GM21576 (cell line): ENCODE results near the gene NDUFA1.
"Not testable (repeated sequence)": the region's sequence is repeated elsewhere in the genome, so short reads cannot be mapped to it uniquely, and the experiment has no call there.

ENCODE experiments used
- ATAC-seq: cut with Tn5 transposase; IDR thresholded peaks from one replicate; pipeline ENCODE4 v1.9.1; 2021; ENCODE audit warnings: mild to moderate bottlenecking, moderate library complexity; ENCODE audit not compliant: unreplicated experiment

Gene NDUFA1

DNA sequence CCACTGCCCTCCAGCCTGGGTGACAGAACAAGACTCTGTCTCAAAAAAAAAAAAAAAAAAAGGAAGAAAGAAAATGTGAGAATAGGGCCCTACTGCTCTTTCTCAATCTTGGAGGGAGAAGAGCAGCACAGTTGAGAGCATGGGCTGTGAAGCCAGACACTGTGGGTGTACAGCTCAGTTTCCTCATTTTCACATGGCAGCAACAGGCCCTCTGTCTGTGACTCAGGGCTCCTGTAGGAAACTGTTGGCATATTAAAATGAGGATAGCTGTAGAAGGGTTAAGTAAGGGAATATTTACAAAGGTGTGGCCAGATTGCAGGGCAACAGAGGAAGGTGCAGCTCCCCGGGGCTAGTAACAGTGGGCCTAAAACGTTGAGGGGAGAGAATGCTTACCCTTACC, 27.5 kb downstream of the NDUFA1 start:
- no peak for ATAC-seq

- ATAC-seq, result no peak
Observed at GRCh38 chrX:119900976-119901375, 29.3 kb downstream of the NDUFA1 start.

DNA sequence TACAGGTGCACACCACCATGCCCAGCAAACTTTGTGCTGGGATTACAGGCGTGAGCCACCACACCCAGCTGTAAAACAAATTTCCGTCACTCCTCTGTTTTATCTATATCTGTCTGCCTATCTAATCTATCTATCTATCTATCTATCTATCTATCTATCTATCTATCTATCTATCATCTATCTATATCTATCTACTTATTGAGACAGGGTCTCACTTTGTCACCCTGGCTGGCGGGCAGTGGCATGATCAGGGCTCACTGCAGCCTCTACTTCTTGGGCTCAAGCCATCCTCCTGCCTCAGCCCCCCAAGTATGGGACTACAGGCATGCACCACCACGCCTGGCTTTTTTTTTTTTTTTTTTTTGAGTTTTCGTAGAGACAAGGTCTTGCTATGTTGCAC, 44.7 kb downstream of the NDUFA1 start:
- ATAC-seq, result no peak

DNA sequence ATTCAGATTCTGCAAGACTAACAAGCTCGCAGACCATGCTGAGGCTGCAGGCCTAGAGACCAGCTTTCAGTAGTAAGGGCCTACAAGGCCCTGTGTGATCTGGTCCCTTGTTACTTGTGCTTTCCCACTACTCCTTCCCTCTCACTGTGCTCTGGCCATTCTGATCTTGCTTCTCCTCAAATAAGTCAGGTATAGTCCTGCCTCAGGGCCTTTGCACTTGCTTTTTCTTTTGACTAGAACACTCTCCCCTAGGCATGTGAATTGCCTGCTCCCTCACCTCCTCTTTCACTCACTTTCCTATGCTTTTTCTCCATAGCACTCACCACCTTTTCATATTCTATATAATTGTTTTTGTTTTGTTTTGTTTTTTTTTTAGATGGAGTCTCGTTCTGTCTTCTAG, 46.2 kb downstream of the NDUFA1 start:
- ATAC-seq, result no peak

DNA sequence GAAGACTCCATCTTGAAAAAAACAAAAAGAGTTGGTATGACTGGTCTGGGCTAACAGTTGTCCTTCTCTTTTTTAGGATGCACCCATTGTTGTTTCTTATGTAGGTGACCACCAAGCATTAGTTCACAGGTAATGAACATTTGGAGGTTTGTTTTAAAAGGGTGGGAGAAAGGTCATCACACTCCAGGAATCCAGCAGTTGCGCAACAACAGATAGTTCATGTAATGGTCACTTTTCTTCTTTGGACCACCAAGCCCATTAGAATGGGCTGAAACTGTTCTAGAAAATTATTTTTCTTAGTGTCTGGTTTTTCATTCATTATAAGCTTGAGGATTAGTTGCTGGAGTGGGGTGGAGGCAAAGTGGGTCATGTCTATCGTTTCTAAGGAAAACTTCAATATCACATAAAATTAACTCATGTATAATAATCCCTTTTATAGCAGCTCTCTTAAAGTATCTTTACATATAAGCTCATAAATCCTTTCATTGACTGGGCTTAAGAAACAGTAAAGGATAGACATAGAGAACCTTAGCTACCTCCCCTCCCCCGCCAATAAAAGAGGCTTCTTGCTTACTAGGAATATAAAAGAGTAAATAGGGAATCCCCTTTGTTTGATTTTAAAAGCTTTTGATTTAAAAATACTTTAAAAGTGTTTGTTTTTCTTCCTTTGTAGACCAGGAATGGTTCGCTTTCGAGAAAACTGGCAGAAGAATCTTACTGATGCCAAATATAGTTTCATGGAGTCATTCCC, 48.4 kb downstream of the NDUFA1 start:
- no peak for ATAC-seq

- ATAC-seq, result not testable (repeated sequence)
Observed at GRCh38 chrX:119922391-119922790, 50.8 kb downstream of the NDUFA1 start.
